Neuron (in vitro differentiated cells): ENCODE data around the gene KIAA1755.
"Not testable (repeated sequence)": the region's sequence is repeated elsewhere in the genome, so short reads cannot be mapped to it uniquely, and the experiment has no call there.

Experiments used
- H2AFZ ChIP-seq: one replicate; pipeline ENCODE4 v1.6.1; 2013; ENCODE audit warnings: low read depth, mild to moderate bottlenecking, inconsistent platforms, low read length, moderate library complexity
- H3K27me3 ChIP-seq: one replicate; pipeline ENCODE4 v1.6.1; 2013; ENCODE audit warnings: low read length; ENCODE audit not compliant: insufficient read depth
- H3K36me3 ChIP-seq: one replicate; pipeline ENCODE4 v1.6.1; 2013; ENCODE audit warnings: low read length; ENCODE audit not compliant: insufficient read depth
- H3K4me1 ChIP-seq: one replicate; pipeline ENCODE4 v1.6.1; 2013; ENCODE audit warnings: low read length; ENCODE audit not compliant: insufficient read depth
- H3K4me3 ChIP-seq: 2 replicates; pipeline ENCODE4 v1.5.1; 2013; ENCODE audit warnings: mild to moderate bottlenecking, low read length, moderate library complexity
- H3K9me3 ChIP-seq: one replicate; pipeline ENCODE4 v1.6.1; 2013; ENCODE audit warnings: low read length

KIAA1755 gene

DNA sequence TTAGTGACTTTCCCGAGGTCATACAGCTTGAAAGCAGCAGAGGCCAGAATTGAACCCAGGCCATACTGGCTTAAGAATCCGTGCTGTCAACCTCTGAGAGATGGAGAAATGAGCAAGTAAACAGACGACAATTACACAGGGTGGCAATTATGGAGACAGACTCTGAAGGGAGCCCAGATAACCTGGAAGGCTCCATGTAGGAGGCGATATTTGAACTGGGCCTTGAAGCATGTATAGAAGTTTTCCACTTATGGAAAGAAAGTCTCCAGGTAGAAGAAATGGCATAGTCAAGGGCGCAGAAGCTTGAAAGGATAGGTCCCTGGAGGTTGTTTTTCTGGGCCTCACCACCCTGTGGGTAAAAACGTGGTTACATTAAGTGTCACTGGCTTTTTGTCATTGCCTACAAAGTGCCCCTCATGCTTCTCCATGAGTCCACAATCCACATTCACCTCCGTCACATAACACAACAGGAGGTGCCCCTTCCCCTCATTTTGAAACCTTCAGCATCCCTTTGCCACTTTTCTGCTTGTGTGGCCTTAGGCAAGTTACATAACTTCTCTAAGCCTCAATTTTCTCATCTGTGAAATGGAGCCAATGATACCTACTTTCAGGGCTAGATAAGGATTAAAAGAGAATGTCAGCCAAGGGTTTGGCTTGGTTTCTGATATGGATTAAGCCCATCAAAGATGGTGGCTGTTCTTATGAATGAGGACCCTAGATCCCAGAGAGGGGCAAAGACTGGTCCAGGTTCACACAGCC is 37.6 kb upstream of the KIAA1755 start:
- no peaks in the 10 kb centered on the region for H3K9me3 ChIP-seq
- H3K27me3 ChIP-seq: peaks cover 3% of the 10 kb centered on the region
- peaks cover 4% of the 10 kb centered on the region for H3K4me1 ChIP-seq
- H3K36me3 ChIP-seq: no peaks in the 10 kb centered on the region
- no peak overlapping the region for H3K4me3 ChIP-seq
- no peak overlapping the region for H2AFZ ChIP-seq

DNA sequence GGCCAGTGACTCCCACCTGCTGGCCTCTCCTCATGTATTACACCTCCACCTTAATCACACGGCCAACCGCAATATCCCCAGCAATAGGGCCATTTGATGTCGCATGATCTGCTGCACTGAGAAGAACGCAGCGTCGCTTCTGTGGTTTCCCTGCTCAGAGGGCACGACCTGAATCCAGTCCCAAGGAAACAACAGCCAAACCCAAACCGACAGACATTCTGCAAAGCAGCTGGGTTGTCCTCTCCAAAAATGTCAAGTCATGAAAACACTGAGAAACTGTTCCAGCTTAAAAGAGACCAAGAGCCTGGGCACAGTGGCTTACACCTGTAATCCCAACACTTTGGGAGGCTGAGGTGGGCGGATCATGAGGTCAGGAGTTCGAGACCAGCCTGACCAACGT is 35.9 kb upstream of the KIAA1755 start:
- H3K4me1 ChIP-seq: no peaks in the 10 kb centered on the region
- peaks cover 3% of the 10 kb centered on the region for H3K27me3 ChIP-seq
- no peak overlapping the region for H2AFZ ChIP-seq
- no peaks in the 10 kb centered on the region for H3K9me3 ChIP-seq
- H3K4me3 ChIP-seq: no peak overlapping the region
- no peaks in the 10 kb centered on the region for H3K36me3 ChIP-seq

DNA sequence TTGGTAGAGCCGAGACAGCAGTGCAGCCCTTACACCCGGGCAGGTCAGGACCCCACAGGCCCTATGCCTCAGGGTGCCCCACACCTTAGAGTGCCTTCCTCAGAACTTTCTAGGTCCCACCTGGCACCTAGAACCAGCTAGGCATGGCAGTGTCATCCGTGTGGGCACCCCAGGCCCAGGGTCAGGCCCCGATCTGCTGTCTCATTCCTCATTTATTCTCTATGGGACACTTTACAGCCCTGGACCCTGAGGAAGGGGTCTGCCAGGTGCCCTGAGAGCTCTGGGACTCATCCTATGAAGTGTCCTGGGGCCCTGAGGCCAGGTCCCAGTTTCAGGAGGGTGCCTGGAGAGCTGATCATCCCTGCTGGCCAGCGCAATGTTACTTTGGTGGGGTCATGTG is 35.3 kb upstream of the KIAA1755 start:
- Histone ChIP-seq H3K27me3 (peaks cover 3% of the 10 kb centered on the region), H2AFZ (no peak overlapping the region), H3K9me3 (no peaks in the 10 kb centered on the region), H3K4me3 (no peak overlapping the region), H3K36me3 (no peaks in the 10 kb centered on the region), H3K4me1 (no peaks in the 10 kb centered on the region)

DNA sequence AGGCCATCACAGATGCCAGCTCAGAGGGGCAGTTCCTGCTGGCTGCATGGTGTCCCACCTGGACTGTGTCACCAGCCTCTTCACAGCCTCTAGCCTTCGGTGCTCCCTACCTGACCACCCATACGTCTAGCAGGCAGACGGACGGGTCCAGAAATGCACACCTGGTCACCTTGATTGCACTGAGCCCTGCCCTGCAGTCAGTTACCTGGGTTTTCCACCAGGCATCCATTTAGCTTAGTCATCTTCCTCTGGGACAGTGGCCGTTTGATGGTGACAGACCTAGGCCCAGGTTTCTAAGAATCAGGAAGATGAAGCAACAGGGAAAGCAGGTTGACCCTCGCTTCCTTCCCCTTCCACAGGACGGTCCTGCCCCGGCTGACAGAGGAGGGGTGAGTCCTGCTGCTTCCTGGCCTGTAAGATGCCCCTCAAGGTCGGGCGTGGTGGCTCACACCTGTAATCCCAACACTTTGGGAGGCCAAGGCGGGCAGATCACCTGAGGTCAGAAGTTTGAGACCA is 33.6 kb upstream of the KIAA1755 start:
- H2AFZ ChIP-seq: no peak overlapping the region
- H3K9me3 ChIP-seq: no peaks in the 10 kb centered on the region
- no peaks in the 10 kb centered on the region for H3K4me1 ChIP-seq
- H3K4me3 ChIP-seq: no peak overlapping the region
- no peaks in the 10 kb centered on the region for H3K36me3 ChIP-seq
- peaks cover 3% of the 10 kb centered on the region for H3K27me3 ChIP-seq

DNA sequence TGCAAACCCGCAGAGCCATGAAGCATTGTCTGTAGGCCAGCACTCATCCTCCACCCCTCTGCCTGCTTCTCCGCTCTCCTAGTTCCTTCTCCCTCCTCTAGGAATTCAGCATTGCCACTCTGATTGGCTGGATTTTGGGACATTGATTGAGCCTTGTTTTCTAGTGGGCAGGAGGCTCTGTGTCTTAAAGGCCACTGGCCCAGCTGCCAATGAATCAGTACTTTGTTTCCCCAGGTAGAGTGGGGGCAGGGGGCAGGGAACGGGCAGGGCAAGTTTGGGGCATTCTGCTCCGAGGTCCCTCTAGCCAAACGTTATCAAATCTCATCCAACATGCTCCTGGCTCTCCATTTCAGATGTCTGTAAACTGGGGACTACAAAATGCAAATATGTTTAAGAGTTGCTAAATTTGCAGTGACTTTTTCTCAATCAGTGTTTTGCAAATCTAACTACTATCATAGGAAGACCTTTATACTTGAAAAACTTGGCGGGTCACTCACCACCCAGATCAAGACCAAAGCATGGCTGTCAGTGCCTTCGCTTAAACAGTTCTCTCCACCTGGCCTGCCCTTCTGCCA is 33.0 kb upstream of the KIAA1755 start:
- no peak overlapping the region for H3K4me3 ChIP-seq
- no peak overlapping the region for H2AFZ ChIP-seq
- no peaks in the 10 kb centered on the region for H3K9me3 ChIP-seq
- H3K4me1 ChIP-seq: no peaks in the 10 kb centered on the region
- H3K36me3 ChIP-seq: no peaks in the 10 kb centered on the region
- peaks cover 3% of the 10 kb centered on the region for H3K27me3 ChIP-seq

DNA sequence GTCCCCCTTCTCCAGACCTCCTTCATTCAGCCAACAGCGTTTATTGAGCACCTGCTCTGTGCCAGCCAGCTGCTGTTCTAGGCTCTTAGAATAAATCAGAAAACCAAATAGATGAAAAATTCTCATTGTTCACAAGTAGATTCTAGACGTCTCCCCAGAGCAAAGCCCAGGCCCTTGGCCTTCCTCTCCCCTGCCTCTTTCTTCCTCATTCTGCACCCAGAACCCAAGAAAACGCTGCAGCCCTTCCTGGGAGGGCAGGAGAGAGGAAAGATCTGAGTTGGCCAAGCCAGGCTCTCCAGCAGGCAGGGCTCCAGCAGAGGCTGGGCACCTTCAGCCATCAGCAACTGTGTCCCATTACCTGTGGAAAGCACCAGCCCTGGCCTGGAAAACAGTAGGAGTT is 31.4 kb upstream of the KIAA1755 start:
- Histone ChIP-seq H3K36me3 (no peaks in the 10 kb centered on the region), H3K4me1 (peaks cover 6% of the 10 kb centered on the region), H3K27me3 (peaks cover 3% of the 10 kb centered on the region), H3K9me3 (no peaks in the 10 kb centered on the region), H3K4me3 (no peak overlapping the region), H2AFZ (no peak overlapping the region)

DNA sequence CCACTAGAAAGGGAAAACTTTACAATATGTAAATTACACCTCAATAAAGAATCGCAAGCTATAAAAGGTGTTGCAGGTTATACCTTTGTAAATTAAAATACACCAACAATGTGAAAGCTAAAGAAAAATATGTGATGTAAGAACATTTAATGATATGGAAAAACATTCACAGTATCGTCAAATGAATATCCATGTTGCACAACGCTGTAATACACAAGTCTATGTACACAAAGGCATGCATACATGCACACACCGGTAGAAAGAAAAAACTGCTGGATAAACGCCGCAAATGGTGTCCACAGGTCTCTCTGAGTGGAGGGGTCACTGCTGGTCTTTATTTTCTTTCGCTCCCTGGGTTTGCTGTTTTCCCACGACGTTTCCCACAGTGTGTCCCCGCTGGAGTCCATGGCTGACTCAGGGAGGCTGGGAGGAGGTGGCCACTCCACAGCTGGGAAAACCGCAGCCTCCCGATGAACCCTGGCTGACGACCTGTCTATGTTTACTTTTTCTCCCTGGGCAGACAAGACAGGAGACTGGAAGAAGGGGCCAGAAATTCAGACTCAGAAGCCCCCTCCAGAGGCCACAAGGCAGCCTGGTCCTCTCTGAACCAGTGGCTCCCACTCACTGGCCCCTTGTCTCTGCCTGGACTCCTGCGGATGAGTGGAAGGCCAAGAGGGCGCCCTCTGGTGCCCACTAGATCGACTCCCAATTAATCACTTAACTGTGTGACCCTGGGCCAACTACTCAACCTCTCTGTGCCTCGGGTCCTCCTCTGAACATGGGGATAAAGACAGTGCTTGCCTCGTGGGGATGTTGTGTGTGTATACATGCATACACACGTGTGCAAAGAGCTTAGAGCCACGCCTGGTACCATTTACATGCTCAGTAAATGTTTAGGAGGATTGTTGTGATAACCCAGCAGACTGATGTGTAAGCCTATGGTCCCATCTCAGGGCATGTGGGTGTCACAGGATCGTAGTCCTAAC is 30.6 kb upstream of the KIAA1755 start:
- no peaks in the 10 kb centered on the region for H3K9me3 ChIP-seq
- peaks cover 3% of the 10 kb centered on the region for H3K27me3 ChIP-seq
- H3K36me3 ChIP-seq: no peaks in the 10 kb centered on the region
- H3K4me3 ChIP-seq: no peak overlapping the region
- H3K4me1 ChIP-seq: peaks cover 6% of the 10 kb centered on the region
- no peak overlapping the region for H2AFZ ChIP-seq

DNA sequence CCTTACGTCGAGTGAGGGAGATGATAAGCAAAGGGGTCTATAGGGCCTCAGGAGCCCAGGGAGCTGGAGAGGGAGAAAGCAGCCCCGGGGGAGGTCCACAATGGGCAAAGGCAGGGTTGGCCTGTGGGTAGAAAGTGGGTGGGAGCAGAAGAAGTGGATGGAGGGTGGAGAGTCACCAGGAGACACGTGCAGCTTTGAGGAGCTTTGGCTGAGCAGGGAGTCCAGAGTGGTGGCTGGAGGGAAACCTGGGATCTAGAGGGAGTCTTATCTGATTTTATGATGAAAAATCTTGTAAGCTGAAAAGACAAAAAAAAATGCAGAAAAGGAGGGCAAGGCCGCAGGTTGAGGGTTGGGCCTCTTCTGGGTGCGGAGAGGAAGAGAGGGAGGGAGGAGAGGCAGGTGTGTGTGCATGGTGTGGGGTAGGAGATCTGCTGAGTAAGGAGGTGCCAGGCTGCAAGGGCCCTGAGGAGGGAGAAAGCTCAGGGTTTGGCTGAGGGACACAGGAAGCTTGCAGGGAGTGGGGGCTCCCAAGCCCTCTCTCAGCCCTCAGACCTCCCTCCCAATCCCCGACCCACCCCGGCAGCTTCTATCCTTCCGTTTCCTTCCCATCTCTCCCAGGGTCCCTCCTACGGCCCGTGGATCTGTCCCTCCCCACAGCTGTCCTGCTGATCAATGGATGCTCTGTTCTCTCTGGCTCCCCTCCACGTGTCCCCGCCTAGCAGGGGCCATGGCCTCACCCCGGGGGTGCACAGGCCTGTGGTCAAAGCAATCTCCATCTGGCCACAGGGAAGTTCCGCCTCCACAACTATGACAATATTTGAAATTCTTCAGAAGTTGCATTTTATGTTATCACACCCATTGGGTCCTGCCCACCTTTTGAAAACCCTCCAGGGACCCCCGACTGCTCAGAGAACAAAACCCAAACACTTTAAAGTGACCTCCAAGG is 26.3 kb upstream of the KIAA1755 start:
- H3K4me1 ChIP-seq: peaks cover 6% of the 10 kb centered on the region
- no peak overlapping the region for H2AFZ ChIP-seq
- H3K4me3 ChIP-seq: no peak overlapping the region
- H3K27me3 ChIP-seq: no peaks in the 10 kb centered on the region
- no peaks in the 10 kb centered on the region for H3K36me3 ChIP-seq
- peaks cover 2% of the 10 kb centered on the region for H3K9me3 ChIP-seq

DNA sequence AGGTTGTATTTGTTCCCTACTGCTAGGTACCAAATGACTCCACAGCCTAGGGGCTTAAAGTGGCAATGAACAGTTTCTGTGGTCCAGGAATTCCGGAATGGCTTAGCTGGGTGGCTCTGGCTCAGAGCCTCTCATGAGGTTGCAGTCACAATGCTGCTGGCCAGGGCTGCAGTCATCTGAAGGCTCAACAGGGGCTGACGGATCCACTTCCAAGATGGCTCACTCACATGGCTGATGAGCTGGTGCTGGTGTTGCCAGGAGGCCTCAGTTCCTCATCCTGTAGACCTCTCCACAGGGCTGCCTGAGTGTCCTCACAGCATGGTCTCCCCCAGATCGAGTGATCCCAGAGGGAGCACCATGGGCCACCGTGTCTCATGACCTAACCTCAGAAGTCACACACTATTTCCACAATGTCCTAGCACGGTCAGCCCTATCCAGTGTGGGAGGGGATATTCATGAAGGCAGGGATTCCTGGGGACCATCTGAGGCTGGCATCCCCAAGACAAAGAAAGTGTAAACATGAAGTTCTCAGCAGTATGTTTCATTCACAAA is 24.4 kb upstream of the KIAA1755 start:
- no peak overlapping the region for H3K4me3 ChIP-seq
- no peak overlapping the region for H2AFZ ChIP-seq
- H3K4me1 ChIP-seq: peaks cover 6% of the 10 kb centered on the region
- H3K27me3 ChIP-seq: no peaks in the 10 kb centered on the region
- H3K36me3 ChIP-seq: no peaks in the 10 kb centered on the region
- H3K9me3 ChIP-seq: peaks cover 2% of the 10 kb centered on the region

DNA sequence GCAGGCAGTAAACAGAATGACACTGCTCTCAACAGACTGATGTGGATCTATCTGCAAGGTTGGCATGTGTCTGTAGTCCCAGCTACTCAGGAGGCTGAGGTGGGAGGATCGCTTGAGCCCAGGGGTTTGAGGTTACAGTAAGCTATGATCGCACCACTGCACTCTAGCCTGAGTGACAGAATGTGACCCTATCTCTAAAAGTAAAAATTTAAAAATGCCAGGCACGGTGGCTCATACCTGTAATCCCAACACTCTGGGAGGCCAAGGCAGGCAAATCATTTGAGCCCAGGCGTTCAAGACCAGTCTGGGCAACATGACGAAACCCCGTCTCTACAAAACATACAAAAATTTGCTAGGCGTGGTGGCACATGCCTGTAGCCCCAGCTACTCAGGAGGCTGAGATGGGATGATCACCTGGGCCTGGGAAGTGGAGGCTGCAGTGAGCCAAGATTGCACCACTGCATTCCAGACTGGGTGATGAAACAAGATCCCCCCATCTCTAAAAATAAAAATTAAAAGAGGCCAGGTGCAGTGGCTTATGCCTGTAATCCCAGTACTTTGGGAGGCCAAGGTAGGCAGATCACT is 23.6 kb upstream of the KIAA1755 start:
- not testable (repeated sequence) for H3K27me3 ChIP-seq, H3K36me3 ChIP-seq, H3K4me1 ChIP-seq, H3K9me3 ChIP-seq, H3K4me3 ChIP-seq, H2AFZ ChIP-seq

DNA sequence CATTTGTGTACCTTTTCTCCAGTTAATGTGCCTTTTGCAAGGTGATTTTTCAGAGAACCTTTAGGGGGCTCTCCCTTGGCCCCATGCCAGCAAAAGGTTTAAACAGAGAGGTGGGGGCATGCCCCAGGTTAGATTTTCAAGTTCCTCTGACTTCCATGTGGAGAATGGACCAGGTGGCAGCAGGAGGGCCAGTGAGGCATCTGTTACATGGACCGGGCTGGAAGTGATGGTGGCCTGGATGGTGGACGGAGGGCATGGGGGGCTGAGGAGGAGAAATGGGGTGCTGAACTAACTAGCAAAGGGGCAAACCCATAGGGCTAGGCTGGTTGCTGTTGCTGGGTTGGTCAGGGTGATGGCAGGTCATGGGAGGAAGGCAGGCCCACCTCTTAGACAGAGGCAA is 22.7 kb upstream of the KIAA1755 start:
- Histone ChIP-seq H3K36me3 (no peaks in the 10 kb centered on the region), H3K4me3 (no peak overlapping the region), H3K4me1 (peaks cover 6% of the 10 kb centered on the region), H2AFZ (no peak overlapping the region), H3K27me3 (no peaks in the 10 kb centered on the region), H3K9me3 (peaks cover 2% of the 10 kb centered on the region)
